SK-N-MC (cell line): ENCODE results near the gene FFAR4.

Experiments used
- EZH2 ChIP-seq: fragments of 200-600 bp; sonication (generic); IDR thresholded peaks from one replicate; pipeline ENCODE4 v1.6.1; 2017; ENCODE audit warnings: antibody characterized with exemption
- POLR2AphosphoS5 ChIP-seq: IDR thresholded peaks from 2 replicates; pipeline ENCODE4 v1.6.1; 2012; ENCODE audit warnings: mild to moderate bottlenecking, low read depth, low read length, borderline replicate concordance

GRCh38 chr10:93542358-93542791, 24.1 kb upstream of the FFAR4 start:
- TF ChIP-seq EZH2, result no peak
- no peak for TF ChIP-seq POLR2AphosphoS5
